Muscle of back (tissue), 11 donors: Measurements from ENCODE around the gene ARHGEF6. TPM values are rescaled to one million over a fixed set of nuclear protein-coding genes. Genes with fewer than 3 reads are reported as not detected.

Source experiments
- DNase-seq, 3 donors: peaks; one replicate each; pipeline versions ENCODE4 v3.0.0 to v3.0.0-alpha.2; 2013
- polyA plus RNA-seq, 10 donors: library from polyadenylated mRNA; unstranded; fragments of 120-200 nt; gene quantifications; one replicate each; pipeline ENCODE4 v1.2.1, GENCODE V29; 2013; ENCODE audit not compliant: insufficient read length in 10 of 10

Gene ARHGEF6
- polyA plus RNA-seq, 10 donors: 33.5 to 65.1 (median 42.4) TPM

GRCh38 chrX:136647677-136648360, 132.9 kb downstream of the ARHGEF6 start, which contains the start of gene CD40LG:
Gene CD40LG (plus strand): TSS chrX:136648158. CDS start chrX:136648249, 91 bp downstream.
- no peak for DNase-seq

GRCh38 chrX:136646602-136647239, 134.0 kb downstream of the ARHGEF6 start:
- DNase-seq: no peak

- DNase-seq: no peak
Observed at GRCh38 chrX:136643243-136643642, 137.5 kb downstream of the ARHGEF6 start.

GRCh38 chrX:136639506-136640176, 141.1 kb downstream of the ARHGEF6 start:
- peak in 1 of 3 donors; percentile 3 for DNase-seq

- DNase-seq: no peak
Observed at GRCh38 chrX:136636121-136636520, 144.6 kb downstream of the ARHGEF6 start.

- no peak for DNase-seq
Observed at GRCh38 chrX:136635235-136635634, 145.5 kb downstream of the ARHGEF6 start.

- no peak for DNase-seq
Observed at GRCh38 chrX:136630881-136631280, 149.9 kb downstream of the ARHGEF6 start.

- no peak for DNase-seq
Observed at GRCh38 chrX:136629084-136629750, 151.5 kb downstream of the ARHGEF6 start.

- no peak for DNase-seq
Observed at GRCh38 chrX:136627409-136627808, 153.3 kb downstream of the ARHGEF6 start.

GRCh38 chrX:136626891-136627290, 153.8 kb downstream of the ARHGEF6 start:
- DNase-seq: no peak

- DNase-seq: no peak
Observed at GRCh38 chrX:136626237-136626636, 154.5 kb downstream of the ARHGEF6 start.

- DNase-seq: no peak
Observed at GRCh38 chrX:136625246-136625645, 155.5 kb downstream of the ARHGEF6 start.

- DNase-seq: no peak
Observed at GRCh38 chrX:136623396-136623795, 157.3 kb downstream of the ARHGEF6 start.

GRCh38 chrX:136622568-136622967, 158.2 kb downstream of the ARHGEF6 start:
- no peak for DNase-seq

GRCh38 chrX:136620780-136621179, 160.0 kb downstream of the ARHGEF6 start:
- DNase-seq: no peak

- DNase-seq: no peak
Observed at GRCh38 chrX:136619899-136620505, 160.7 kb downstream of the ARHGEF6 start.

GRCh38 chrX:136616987-136617685, 163.6 kb downstream of the ARHGEF6 start:
- no peak for DNase-seq
